ENCODE measurements around the gene RASGRF1.

GRCh38 chr15:78981532-78982313 is 108.9 kb downstream of the RASGRF1 start:
- TF ChIP-seq ZNF274 (IDR thresholded peaks at IDR 0.05; ENCODE audit: low read depth, low read length): no peak
- TF ChIP-seq SUZ12 (IDR thresholded peaks at IDR 0.05; ENCODE audit: extremely low read depth, insufficient read depth, insufficient read length): no peak

Data from NT2/D1 (cell line).